LNCAP (cell line): Measurements from ENCODE around the gene NDUFS6.

Experiments used
- CTCF ChIP-seq: fragments of 450-650 bp; IDR thresholded peaks from 2 replicates; pipeline ENCODE4 v1.5.1; 2017; ENCODE audit warnings: mild to moderate bottlenecking

Gene NDUFS6

GRCh38 chr5:1793966-1794900, 7.0 kb upstream of the NDUFS6 start:
- no peak for TF ChIP-seq CTCF

- no peak for TF ChIP-seq CTCF
Measured at GRCh38 chr5:1794901-1795290, 6.3 kb upstream of the NDUFS6 start.

- no peak for TF ChIP-seq CTCF
Measured at GRCh38 chr5:1795506-1795905, 5.7 kb upstream of the NDUFS6 start.

- no peak for TF ChIP-seq CTCF
Measured at GRCh38 chr5:1795931-1796330, 5.3 kb upstream of the NDUFS6 start.

- no peak for TF ChIP-seq CTCF
Measured at GRCh38 chr5:1796371-1797102, 4.7 kb upstream of the NDUFS6 start.

GRCh38 chr5:1797103-1797800, 4.0 kb upstream of the NDUFS6 start:
- no peak for TF ChIP-seq CTCF

- TF ChIP-seq CTCF: no peak
Measured at GRCh38 chr5:1797855-1798254, 3.4 kb upstream of the NDUFS6 start.
